Fibroblast of skin of scalp (primary cell): ENCODE measurements around the gene PDE4B.

Experiments
- DNase-seq: peaks from one replicate; pipeline ENCODE4 v3.0.0-alpha.2; 2013

Gene PDE4B

DNA sequence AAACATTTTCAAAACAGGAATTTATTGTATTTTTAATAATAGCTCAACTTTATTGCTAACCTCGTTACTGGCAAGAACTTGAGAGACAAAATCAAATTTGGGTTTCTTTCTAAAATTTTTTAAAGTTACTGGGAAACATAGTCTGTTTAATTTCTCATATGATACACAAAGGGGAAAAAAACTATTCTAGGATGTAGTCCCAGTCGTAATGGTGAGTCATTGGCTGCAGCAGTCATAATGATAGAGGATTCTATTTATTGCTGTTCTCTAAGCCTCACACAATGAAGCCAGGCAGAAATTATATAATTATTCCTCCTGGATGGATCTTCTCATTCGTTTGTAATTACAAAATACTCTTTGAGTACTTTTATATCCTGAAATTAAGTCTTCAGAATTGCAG, 414.8 kb downstream of the PDE4B start:
- DNase-seq = peak; percentile 15

DNA sequence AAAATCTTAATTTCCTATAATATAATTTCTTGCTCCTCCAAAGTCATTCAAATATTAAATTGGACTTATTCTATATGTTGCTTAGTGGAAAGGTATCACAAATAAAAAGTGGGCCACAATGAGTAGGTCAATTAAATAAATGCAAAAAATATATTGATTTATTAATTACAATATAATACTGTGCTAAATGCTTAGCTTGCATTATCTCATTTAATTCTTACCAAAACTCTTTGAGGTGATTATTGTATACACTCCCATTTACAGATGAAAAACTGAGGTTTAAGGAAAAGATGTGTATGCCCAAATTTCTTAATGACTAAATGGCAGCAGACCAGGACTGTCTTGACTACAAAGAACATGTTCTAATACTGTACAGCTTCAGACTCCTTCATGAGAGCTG, 415.9 kb downstream of the PDE4B start:
- DNase-seq = no peak

GRCh38 chr1:66210635-66211244, 418.0 kb downstream of the PDE4B start:
- no peak for DNase-seq

- DNase-seq = no peak
Measured at GRCh38 chr1:66211521-66211920, 418.8 kb downstream of the PDE4B start.

GRCh38 chr1:66213491-66213890, 420.8 kb downstream of the PDE4B start:
- no peak for DNase-seq

GRCh38 chr1:66214901-66215300, 422.2 kb downstream of the PDE4B start:
- no peak for DNase-seq

DNA sequence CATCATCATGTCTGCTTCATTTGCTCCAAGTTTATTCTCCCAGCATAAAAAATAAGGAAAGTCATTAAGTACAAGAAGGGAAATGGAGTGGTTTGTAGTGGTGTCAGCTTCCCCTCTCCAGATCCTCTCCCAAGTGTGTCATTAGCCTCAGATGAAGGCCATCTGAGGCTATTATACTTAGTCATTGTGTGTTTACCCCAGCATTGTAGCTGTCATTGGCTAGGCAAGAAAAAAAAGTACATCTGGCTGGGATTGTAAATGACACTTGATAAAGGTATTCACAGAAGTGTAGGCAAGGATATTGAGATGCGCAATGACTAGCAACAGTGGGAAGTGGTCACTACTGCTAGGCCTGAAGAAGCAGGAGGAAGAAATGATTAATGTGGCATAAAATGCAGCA, 424.3 kb downstream of the PDE4B start:
- peak; percentile 35 for DNase-seq

DNA sequence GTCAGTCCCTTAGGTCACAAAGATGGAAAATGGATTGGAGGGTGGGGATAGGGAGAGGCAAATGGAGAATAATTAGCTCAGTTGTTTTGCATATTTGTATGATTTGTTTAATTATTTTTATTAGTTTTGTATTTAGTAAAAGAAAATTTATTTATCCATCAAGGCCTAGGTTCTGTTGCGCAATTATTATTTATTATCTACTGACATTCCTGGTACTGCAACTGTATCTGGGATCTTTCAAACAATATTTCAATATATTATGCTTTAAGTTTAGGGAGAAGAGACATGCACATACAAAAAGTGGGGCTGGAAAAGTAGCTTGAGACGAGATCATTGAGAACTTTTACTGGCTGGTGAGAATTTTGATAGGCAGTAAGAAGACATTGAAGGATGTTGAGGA, 424.9 kb downstream of the PDE4B start:
- no peak for DNase-seq

DNA sequence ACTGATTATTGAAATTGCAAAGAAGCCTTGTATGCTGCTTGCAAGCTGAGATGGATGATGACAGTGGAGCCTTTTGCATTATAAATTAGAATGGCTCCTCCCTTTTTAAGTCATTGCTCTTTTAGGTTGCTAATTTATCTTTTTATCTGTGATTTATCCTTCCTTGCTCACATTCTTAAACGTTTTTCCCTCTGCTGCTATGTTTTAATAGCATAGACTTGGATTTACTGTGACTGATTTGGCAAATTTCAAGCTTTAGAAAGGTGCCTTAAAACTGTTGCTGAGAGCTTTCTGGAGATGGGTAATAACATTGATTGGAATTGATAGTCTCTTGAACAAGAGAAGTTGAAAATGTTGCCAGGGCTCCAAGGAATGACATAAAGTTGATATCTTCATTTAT, 427.8 kb downstream of the PDE4B start:
- no peak for DNase-seq

DNA sequence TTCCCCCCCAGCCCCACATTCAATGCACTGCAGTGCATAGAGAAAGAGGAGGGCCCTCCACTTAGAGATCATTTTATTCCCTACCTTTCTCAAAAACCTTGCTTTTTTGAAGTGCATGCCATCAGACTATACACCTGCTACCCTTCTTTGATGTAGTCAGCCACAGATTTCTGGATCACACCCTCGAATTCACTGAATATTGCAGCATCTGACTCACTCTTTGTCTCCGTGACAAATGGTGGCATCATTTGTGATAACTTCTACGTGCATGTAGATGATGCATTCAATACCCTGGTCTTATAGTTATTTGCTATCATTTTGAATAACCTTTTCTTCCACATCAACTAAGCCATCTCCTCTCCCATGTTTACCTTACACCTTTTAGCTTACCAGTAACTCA, 431.0 kb downstream of the PDE4B start:
- DNase-seq = no peak

- no peak for DNase-seq
Measured at GRCh38 chr1:66226985-66227384, 434.3 kb downstream of the PDE4B start.

DNA sequence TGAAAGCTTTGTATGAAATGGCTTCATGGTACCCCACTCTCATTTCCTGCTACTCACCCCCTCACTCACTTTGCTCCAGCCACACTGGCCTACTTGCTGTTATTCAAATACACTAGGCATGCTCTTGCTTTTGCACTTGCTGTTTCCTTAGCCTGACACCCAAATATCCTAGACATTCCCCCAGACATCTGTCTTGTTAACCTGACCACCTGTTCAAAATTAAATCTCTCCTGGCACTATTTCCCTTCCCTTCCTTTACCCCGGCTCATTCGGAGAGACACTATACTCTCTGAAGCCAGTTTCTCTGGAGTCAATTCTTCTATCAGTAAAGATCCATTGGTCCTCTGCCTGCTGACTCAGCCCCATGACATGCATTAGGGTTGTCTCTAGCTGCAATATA, 435.3 kb downstream of the PDE4B start:
- DNase-seq = no peak

GRCh38 chr1:66231217-66231616, 438.5 kb downstream of the PDE4B start:
- DNase-seq = peak; percentile 52

DNA sequence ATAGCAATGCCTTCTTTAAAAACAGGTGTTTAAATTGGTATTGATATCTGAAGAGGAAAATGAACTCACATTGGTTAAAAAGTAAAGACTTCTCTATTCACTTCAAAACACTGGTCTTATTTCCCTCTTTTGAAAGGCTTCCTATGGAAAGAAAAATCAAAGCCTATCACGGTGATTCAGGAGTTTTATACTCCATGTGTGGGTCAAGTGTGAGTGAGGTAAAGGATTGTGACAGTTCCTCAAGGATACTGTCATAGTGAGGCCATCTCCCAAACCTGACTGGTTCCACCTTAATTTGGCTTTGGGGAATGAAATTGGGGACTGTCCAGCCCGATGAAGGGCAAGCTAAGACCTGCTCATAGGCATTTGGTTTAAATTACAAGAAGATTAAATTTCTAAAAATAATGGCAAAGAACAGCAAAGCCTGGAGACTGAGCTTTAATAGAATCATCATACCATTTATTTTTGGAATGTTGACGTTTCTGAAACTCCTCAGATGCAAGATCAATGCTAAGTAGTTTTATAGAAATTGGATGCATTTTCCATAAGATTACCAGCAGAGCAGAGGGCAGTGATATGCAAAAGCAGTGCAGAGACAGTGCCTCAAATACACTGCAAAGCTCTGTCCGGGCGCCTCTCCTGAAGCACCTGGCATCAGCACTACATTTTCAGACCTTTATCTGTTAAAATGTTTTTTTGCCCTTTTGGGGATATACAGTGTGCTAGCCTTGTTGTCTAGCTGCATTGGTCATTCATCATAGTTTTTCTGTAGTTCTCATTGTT, 439.2 kb downstream of the PDE4B start:
- no peak for DNase-seq

DNA sequence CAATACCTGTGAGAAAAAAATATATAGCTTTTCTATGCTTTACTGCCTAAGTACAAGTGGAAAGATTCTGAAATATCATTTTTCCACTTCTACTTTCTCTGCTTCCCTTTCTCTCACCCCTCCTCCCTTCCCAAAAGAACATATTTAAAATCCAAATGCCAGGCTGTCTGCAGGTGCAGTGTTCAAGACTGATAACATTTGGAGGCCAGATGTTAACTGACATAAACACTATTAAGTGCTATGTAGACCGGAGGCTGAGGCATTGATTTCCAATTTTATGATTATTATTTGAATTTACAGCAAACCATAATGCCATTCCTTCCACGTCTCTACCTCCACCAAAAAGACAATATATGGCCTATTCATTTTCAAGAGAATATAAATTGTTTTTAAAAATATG, 444.3 kb downstream of the PDE4B start:
- no peak for DNase-seq

- no peak for DNase-seq
Measured at GRCh38 chr1:66237722-66238479, 445.2 kb downstream of the PDE4B start.

DNA sequence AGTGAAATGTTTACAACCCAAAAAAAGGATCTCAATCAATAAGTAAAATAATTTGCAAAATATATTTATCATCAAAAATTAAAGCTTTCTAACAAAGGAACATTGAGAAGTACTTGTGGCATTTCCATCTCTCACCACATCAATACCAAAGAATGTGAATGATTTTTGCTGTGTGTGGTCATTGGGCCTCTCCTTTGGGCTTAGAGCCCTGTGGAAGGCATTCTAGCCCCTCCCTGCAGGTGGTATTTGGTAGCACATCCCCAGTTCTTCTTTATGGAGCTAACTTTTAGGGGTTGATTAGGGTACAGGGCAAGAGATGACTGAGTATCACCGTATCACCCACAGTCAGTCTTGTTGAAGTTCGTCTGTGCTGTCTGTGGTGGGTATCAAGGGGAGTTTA, 447.1 kb downstream of the PDE4B start:
- peak; percentile 24 for DNase-seq

DNA sequence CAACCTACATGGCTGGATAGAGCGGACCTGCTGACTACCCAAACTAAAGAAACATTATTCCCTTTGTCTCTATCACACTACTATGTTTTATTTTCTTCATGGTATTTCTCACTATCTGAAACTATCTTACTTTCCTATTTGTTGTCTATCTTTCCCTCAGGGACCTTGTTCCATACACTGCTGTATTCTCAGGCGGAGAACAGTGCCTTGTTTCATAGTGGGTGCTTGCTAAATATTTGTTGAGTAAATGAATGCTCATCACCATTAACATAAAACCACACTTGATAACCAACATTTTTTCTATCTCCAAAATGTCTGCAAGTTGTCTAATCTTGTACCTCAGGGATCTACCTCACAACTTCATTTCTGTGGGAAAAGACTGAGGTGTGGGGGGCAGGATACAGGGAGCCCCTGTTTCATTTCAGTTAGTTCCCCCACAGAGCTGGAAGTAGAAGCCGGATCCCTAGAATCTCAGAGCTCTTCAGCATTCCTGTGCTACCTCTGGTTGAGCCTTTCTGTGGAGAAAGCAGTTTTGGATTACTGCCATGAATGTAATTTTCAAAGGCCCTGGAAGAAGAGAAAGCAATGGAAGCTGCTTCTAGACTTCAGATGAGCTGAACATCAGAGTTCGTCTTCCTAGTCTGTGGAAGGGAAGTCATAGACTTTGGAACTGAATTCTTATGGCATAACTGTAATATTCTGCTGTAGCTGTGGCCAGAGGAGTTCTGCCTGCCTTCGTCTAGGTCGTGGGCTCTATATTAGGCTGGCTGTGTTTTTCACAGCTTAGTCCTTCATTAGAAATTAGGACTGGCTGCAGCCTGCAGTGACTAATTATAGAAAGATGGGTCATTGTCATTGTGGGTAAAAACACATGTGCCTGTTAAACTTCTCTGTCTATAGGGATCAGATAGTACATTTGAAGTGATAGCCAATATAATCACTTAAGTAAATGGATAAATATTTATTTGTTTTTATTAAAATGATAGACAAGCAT, 448.1 kb downstream of the PDE4B start:
- peak; percentile 31 for DNase-seq

GRCh38 chr1:66242646-66243547, 450.2 kb downstream of the PDE4B start:
- DNase-seq = peak; percentile 87

GRCh38 chr1:66243548-66244130, 450.9 kb downstream of the PDE4B start:
- DNase-seq = peak; percentile 13

GRCh38 chr1:66244429-66244828, 451.7 kb downstream of the PDE4B start:
- DNase-seq = no peak
